SJSA1 (cell line): ENCODE data around the gene CRHR2. TPM values are rescaled to one million over a fixed set of nuclear protein-coding genes. Genes with fewer than 3 reads are reported as not detected.
"Not testable (repeated sequence)": the region's sequence is repeated elsewhere in the genome, so short reads cannot be mapped to it uniquely, and the experiment has no call there.

Experiments used
- DNase-seq, 2 experiments: peaks; one replicate each; pipeline ENCODE4 v3.0.0-alpha.2; 2015 to 2020; ENCODE audit warnings: low spot score in 2 of 2, low read depth in 1 of 2
- H3K27ac ChIP-seq: fragments of 250-450 bp; sonication (Bioruptor Pico); 2 replicates; pipeline ENCODE4 v1.5.1; 2020; ENCODE audit warnings: mild to moderate bottlenecking, moderate library complexity
- H3K27me3 ChIP-seq: fragments of 250-450 bp; sonication (Bioruptor Pico); replicated peaks from 2 replicates; pipeline ENCODE4 v1.5.1; 2020; ENCODE audit warnings: mild to moderate bottlenecking, moderate library complexity
- H3K36me3 ChIP-seq: fragments of 250-450 bp; sonication (Bioruptor Pico); 2 replicates; pipeline ENCODE4 v1.5.1; 2020; ENCODE audit warnings: mild to moderate bottlenecking
- H3K4me1 ChIP-seq: fragments of 250-450 bp; sonication (Bioruptor Pico); replicated peaks from 2 replicates; pipeline ENCODE4 v1.6.1; 2021; ENCODE audit warnings: mild to moderate bottlenecking
- H3K4me3 ChIP-seq: fragments of 250-450 bp; sonication (Bioruptor Pico); 2 replicates; pipeline ENCODE4 v1.5.1; 2020; ENCODE audit warnings: mild to moderate bottlenecking
- H3K9me3 ChIP-seq: fragments of 250-450 bp; sonication (Bioruptor Pico); replicated peaks from 2 replicates; pipeline ENCODE4 v1.5.1; 2020; ENCODE audit warnings: mild to moderate bottlenecking
- total RNA-seq: library from RNA; depleted of rRNA; stranded (reverse); fragments of >200 nt; shearing (Covaris generic); gene quantifications from 2 replicates; pipeline ENCODE4 v1.2.3, GENCODE V29; 2014; rRNA removed

CRHR2 gene
- not detected in 2 replicates for total RNA-seq

GRCh38 chr7:30682212-30683083 lies at the start of gene CRHR2:
Gene CRHR2, minus strand, starts transcription at chr7:30682456. Its CDS starts 176 bp downstream, at chr7:30682280.
- DNase-seq, result no peak
- Histone ChIP-seq H3K4me3 (no peak within 1 kb of the TSS), H3K9me3 (no peaks in the 10 kb centered on the region), H3K36me3 (no peaks in the 10 kb centered on the region), H3K27me3 (peaks cover 66% of the 10 kb centered on the region), H3K27ac (no peak within 1 kb of the TSS), H3K4me1 (peaks cover 10% of the 10 kb centered on the region; the same call in 1 of the 2 replicates)

- Histone ChIP-seq H3K4me3 (no peak overlapping the region), H3K27me3 (peaks cover 30% of the 10 kb centered on the region), H3K9me3 (no peaks in the 10 kb centered on the region; the same call in 1 of the 2 replicates), H3K27ac (no peak overlapping the region), H3K36me3 (no peaks in the 10 kb centered on the region), H3K4me1 (no peaks in the 10 kb centered on the region)
- no peak for DNase-seq
Measured at GRCh38 chr7:30731581-30731980, 49.3 kb upstream of the CRHR2 start.

- no peak for DNase-seq
- peaks cover 30% of the 10 kb centered on the region for H3K27me3 ChIP-seq
Measured at GRCh38 chr7:30730996-30731395, 48.7 kb upstream of the CRHR2 start.

GRCh38 chr7:30730097-30730496 lies 47.8 kb upstream of the CRHR2 start:
- no peak for DNase-seq
- Histone ChIP-seq H3K4me1 (no peaks in the 10 kb centered on the region), H3K36me3 (no peaks in the 10 kb centered on the region), H3K4me3 (no peak overlapping the region), H3K27ac (no peak overlapping the region), H3K9me3 (no peaks in the 10 kb centered on the region; the same call in 1 of the 2 replicates), H3K27me3 (peaks cover 35% of the 10 kb centered on the region)

More at GRCh38 chr7:30730996-30731395, 48.7 kb upstream of the CRHR2 start:
- no peak overlapping the region for H3K4me3 ChIP-seq
- H3K27ac ChIP-seq, result no peak overlapping the region
- H3K9me3 ChIP-seq, result no peaks in the 10 kb centered on the region; the same call in 1 of the 2 replicates
- no peaks in the 10 kb centered on the region for H3K4me1 ChIP-seq
- no peaks in the 10 kb centered on the region for H3K36me3 ChIP-seq

GRCh38 chr7:30729642-30730041 lies 47.4 kb upstream of the CRHR2 start:
- no peak for DNase-seq
- peaks cover 39% of the 10 kb centered on the region for H3K27me3 ChIP-seq
- no peaks in the 10 kb centered on the region; the same call in 1 of the 2 replicates for H3K9me3 ChIP-seq
- no peak overlapping the region for H3K4me3 ChIP-seq
- no peak overlapping the region for H3K27ac ChIP-seq
- H3K36me3 ChIP-seq, result no peaks in the 10 kb centered on the region
- H3K4me1 ChIP-seq, result no peaks in the 10 kb centered on the region

- Histone ChIP-seq H3K4me1 (no peaks in the 10 kb centered on the region), H3K27me3 (peaks cover 41% of the 10 kb centered on the region), H3K4me3 (no peak overlapping the region), H3K36me3 (no peaks in the 10 kb centered on the region), H3K9me3 (no peaks in the 10 kb centered on the region; the same call in 1 of the 2 replicates), H3K27ac (no peak overlapping the region)
- no peak for DNase-seq
Measured at GRCh38 chr7:30728591-30729100, 46.4 kb upstream of the CRHR2 start.

- H3K36me3 ChIP-seq, result no peaks in the 10 kb centered on the region
- H3K27ac ChIP-seq, result no peak overlapping the region
- no peaks in the 10 kb centered on the region; the same call in 1 of the 2 replicates for H3K9me3 ChIP-seq
- DNase-seq, result no peak
- H3K4me1 ChIP-seq, result no peaks in the 10 kb centered on the region
- H3K4me3 ChIP-seq, result no peak overlapping the region
- peaks cover 37% of the 10 kb centered on the region for H3K27me3 ChIP-seq
Measured at GRCh38 chr7:30727061-30727945, 45.0 kb upstream of the CRHR2 start.

- Histone ChIP-seq H3K4me3 (no peak overlapping the region), H3K27ac (no peak overlapping the region), H3K27me3 (peaks cover 37% of the 10 kb centered on the region), H3K4me1 (no peaks in the 10 kb centered on the region), H3K36me3 (no peaks in the 10 kb centered on the region), H3K9me3 (no peaks in the 10 kb centered on the region; the same call in 1 of the 2 replicates)
- no peak for DNase-seq
Measured at GRCh38 chr7:30726296-30727006, 44.2 kb upstream of the CRHR2 start.

GRCh38 chr7:30723776-30724175 lies 41.5 kb upstream of the CRHR2 start:
- no peaks in the 10 kb centered on the region for H3K4me1 ChIP-seq
- H3K9me3 ChIP-seq, result no peaks in the 10 kb centered on the region
- H3K4me3 ChIP-seq, result no peak overlapping the region
- H3K36me3 ChIP-seq, result no peaks in the 10 kb centered on the region
- no peak overlapping the region for H3K27ac ChIP-seq
- DNase-seq, result no peak
- H3K27me3 ChIP-seq, result peaks cover 18% of the 10 kb centered on the region

GRCh38 chr7:30722671-30723070 lies 40.4 kb upstream of the CRHR2 start:
- no peaks in the 10 kb centered on the region for H3K36me3 ChIP-seq
- DNase-seq, result no peak
- H3K4me1 ChIP-seq, result no peaks in the 10 kb centered on the region
- no peak overlapping the region for H3K27ac ChIP-seq
- peaks cover 12% of the 10 kb centered on the region for H3K27me3 ChIP-seq
- peaks cover 4% of the 10 kb centered on the region; the same call in 1 of the 2 replicates for H3K9me3 ChIP-seq
- no peak overlapping the region for H3K4me3 ChIP-seq

- H3K4me1 ChIP-seq, result no peaks in the 10 kb centered on the region
- H3K27me3 ChIP-seq, result peaks cover 12% of the 10 kb centered on the region
- H3K4me3 ChIP-seq, result no peak overlapping the region
- no peaks in the 10 kb centered on the region for H3K36me3 ChIP-seq
- no peak overlapping the region for H3K27ac ChIP-seq
- no peak for DNase-seq
- H3K9me3 ChIP-seq, result peaks cover 4% of the 10 kb centered on the region; the same call in 1 of the 2 replicates
Measured at GRCh38 chr7:30722187-30722586, 39.9 kb upstream of the CRHR2 start.

GRCh38 chr7:30721211-30721610 lies 39.0 kb upstream of the CRHR2 start:
- Histone ChIP-seq H3K4me1 (no peaks in the 10 kb centered on the region), H3K36me3 (no peaks in the 10 kb centered on the region), H3K4me3 (no peak overlapping the region), H3K27ac (no peak overlapping the region), H3K9me3 (peaks cover 4% of the 10 kb centered on the region; the same call in 1 of the 2 replicates), H3K27me3 (peaks cover 12% of the 10 kb centered on the region)
- DNase-seq, result no peak

GRCh38 chr7:30719434-30719833 lies 37.2 kb upstream of the CRHR2 start:
- H3K27me3 ChIP-seq, H3K4me1 ChIP-seq, H3K9me3 ChIP-seq, H3K36me3 ChIP-seq, DNase-seq, H3K4me3 ChIP-seq, H3K27ac ChIP-seq: not testable (repeated sequence)
